Endothelial cell of umbilical vein (primary cell): ENCODE measurements around the gene TMEM158. TPM values are rescaled to one million over a fixed set of nuclear protein-coding genes. Genes with fewer than 3 reads are reported as not detected.

Experiments
- BruUV-seq: library from RNA; stranded (reverse); fragments of 400-500 nt; replicated peaks from 2 replicates; lab custom pipeline; 2021; lab: Mats Ljungman, UMichigan
- CTCF ChIA-PET: fragments of 300-600, 350-600 bp; sonication (Branson Sonifier 250); formaldehyde crosslinking; loops from one replicate; lab custom pipeline; 2021; ENCODE audit warnings: antibody characterized with exemption, inconsistent platforms; lab: Charles Lee
- POLR2A ChIA-PET: fragments of 300-600, 350-600 bp; sonication (Branson Sonifier 250); formaldehyde crosslinking; loops from one replicate; lab custom pipeline; 2021; ENCODE audit warnings: antibody characterized with exemption, inconsistent platforms; lab: Charles Lee
- DNase-seq: peaks from one replicate; pipeline ENCODE4 v3.0.0-alpha.2; 2011; ENCODE audit warnings: low read depth, low spot score
- FAIRE-seq: peaks from 2 replicates; lab custom pipeline; 2011; peaks lifted over from hg19 to GRCh38; lab: Jason Lieb, UNC
- H2AFZ ChIP-seq: 2 replicates; pipeline ENCODE4 v1.6.0; 2012; ENCODE audit warnings: low read depth, low read length, control low read depth, inconsistent platforms
- H3K27ac ChIP-seq: 2 replicates; pipeline ENCODE4 v1.5.1; 2011; ENCODE audit warnings: low read depth, mild to moderate bottlenecking, control low read depth, low read length, moderate library complexity; ENCODE audit not compliant: insufficient read depth
- H3K27me3 ChIP-seq, 2 experiments: 2 replicates each; pipeline versions ENCODE4 v1.6.0 to v1.6.1; 2011; ENCODE audit warnings: low read length in 2 of 2, mixed read lengths in 1 of 2; ENCODE audit not compliant: control insufficient read depth in 2 of 2, insufficient read depth in 2 of 2
- H3K36me3 ChIP-seq, 2 experiments: 2 replicates in 1 of 2; 3 replicates in 1 of 2; pipeline ENCODE4 v1.5.1; 2011; ENCODE audit warnings: low read length in 2 of 2, mild to moderate bottlenecking in 1 of 2, moderate library complexity in 1 of 2; ENCODE audit not compliant: control insufficient read depth in 2 of 2, insufficient read depth in 2 of 2; ENCODE audit errors: extremely low read depth in 1 of 2
- H3K4me1 ChIP-seq: 3 replicates; pipeline ENCODE4 v1.5.1; 2011; ENCODE audit warnings: mild to moderate bottlenecking, low read length; ENCODE audit not compliant: control insufficient read depth, insufficient read depth; ENCODE audit errors: extremely low read depth
- H3K4me2 ChIP-seq: 2 replicates; pipeline ENCODE4 v1.6.1; 2011; ENCODE audit warnings: low read length, control low read depth, mixed read lengths; ENCODE audit not compliant: insufficient read depth
- H3K4me3 ChIP-seq, 3 experiments: fragments of 200-600 bp in 1 of 3; sonication (generic), shearing (Covaris generic) in 1 of 3; replicated peaks in 1 of 3; 2 replicates each; pipeline ENCODE4 v1.5.1; 2011 to 2016; ENCODE audit warnings: control low read depth in 3 of 3, low read length in 3 of 3, mild to moderate bottlenecking in 2 of 3, inconsistent platforms in 1 of 3, low read depth in 1 of 3, moderate library complexity in 1 of 3; ENCODE audit not compliant: insufficient read depth in 1 of 3
- H3K79me2 ChIP-seq: 2 replicates; pipeline ENCODE4 v1.6.0; 2012; ENCODE audit warnings: low read length, inconsistent platforms; ENCODE audit not compliant: control insufficient read depth, insufficient read depth
- H3K9ac ChIP-seq: replicated peaks from 2 replicates; pipeline ENCODE3; 2011; ENCODE audit warnings: low read length, control low read depth; ENCODE audit not compliant: insufficient read depth; ENCODE audit errors: extremely low read depth
- H3K9me1 ChIP-seq: replicated peaks from 3 replicates; pipeline ENCODE4 v1.6.0; 2011; ENCODE audit warnings: mild to moderate bottlenecking, low read length; ENCODE audit not compliant: control insufficient read depth, insufficient read depth; ENCODE audit errors: extremely low read depth
- H3K9me3 ChIP-seq: replicated peaks from 2 replicates; pipeline ENCODE4 v1.5.1; 2012; ENCODE audit warnings: low read length, inconsistent platforms; ENCODE audit not compliant: control insufficient read depth, insufficient read depth
- H4K20me1 ChIP-seq: replicated peaks from 2 replicates; pipeline ENCODE3; 2011; ENCODE audit warnings: mild to moderate bottlenecking, low read length; ENCODE audit not compliant: control insufficient read depth, insufficient read depth; ENCODE audit errors: extremely low read depth
- EZH2 ChIP-seq: IDR thresholded peaks from 2 replicates; pipeline ENCODE4 v1.6.1; 2012; ENCODE audit warnings: borderline replicate concordance, low read depth, mild to moderate bottlenecking, moderate library complexity, low read length, inconsistent platforms; ENCODE audit not compliant: severe bottlenecking
- FOS ChIP-seq: IDR thresholded peaks from 2 replicates; pipeline ENCODE4 v1.6.1; 2011; ENCODE audit warnings: mild to moderate bottlenecking, low read length, moderate library complexity, borderline replicate concordance; ENCODE audit not compliant: insufficient read depth
- GATA2 ChIP-seq: IDR thresholded peaks from 2 replicates; pipeline ENCODE4 v1.7.0; 2011; ENCODE audit warnings: low read depth, mild to moderate bottlenecking, moderate library complexity, mixed read lengths, low read length; ENCODE audit not compliant: insufficient read length, insufficient read depth
- JUN ChIP-seq: IDR thresholded peaks from 2 replicates; pipeline ENCODE4 v1.6.1; 2011; ENCODE audit warnings: borderline replicate concordance, low read depth; ENCODE audit not compliant: insufficient read length, insufficient read depth
- MYC ChIP-seq: IDR thresholded peaks from one replicate; pipeline ENCODE4 v1.6.1; 2011; ENCODE audit warnings: mild to moderate bottlenecking, low read depth, low read length
- POLR2A ChIP-seq: IDR thresholded peaks from 2 replicates; pipeline ENCODE4 v1.6.1; 2012; ENCODE audit warnings: low read depth, mild to moderate bottlenecking, control low read depth, low read length
- POLR2AphosphoS5 ChIP-seq: IDR thresholded peaks from 2 replicates; pipeline ENCODE4 v1.6.1; 2012; ENCODE audit warnings: low read depth, mild to moderate bottlenecking, control low read depth, low read length, moderate library complexity; ENCODE audit not compliant: insufficient read depth
- dilution Hi-C: fragments of 300-500 bp; cut with MboI; formaldehyde crosslinking; loops from one replicate; pipeline ENCODE4 v1.15.0; 2019; ENCODE audit warnings: low sequenced_read_pairs; ENCODE audit not compliant: extremely low pct_ligation_motif_present
- intact Hi-C: fragments of 100-400 bp; cut with micrococcal nuclease; formaldehyde crosslinking; loops from one replicate; pipeline ENCODE4 v1.10.0; 2022
- polyA plus RNA-seq, 4 experiments: library from polyadenylated mRNA; depleted of rRNA in 3 of 4; stranded (reverse) in 3 of 4; unstranded in 1 of 4; fragments of >200 nt; gene quantifications; 2 replicates each; pipeline versions ENCODE4 v1.2.1 to v1.2.3, GENCODE V29; 2011 to 2012; ENCODE audit warnings: missing spikeins in 1 of 4
- total RNA-seq: library from RNA; stranded (reverse); gene quantifications from 2 replicates; pipeline ENCODE4 v1.2.3, GENCODE V29; 2021
- TF ChIP-seq, protein P1 (sequence below): IDR thresholded peaks from 2 replicates; pipeline ENCODE4 v1.6.1; 2011; ENCODE audit not compliant: insufficient read depth, insufficient read length
- TF ChIP-seq, protein P2 (sequence below), 2 donors: IDR thresholded peaks; 1 replicate in 1 of 2; 2 replicates in 1 of 2; pipeline ENCODE4 v1.5.1; 2011; ENCODE audit warnings: low read length in 2 of 2, mild to moderate bottlenecking in 2 of 2, moderate library complexity in 2 of 2, control low read depth in 1 of 2, inconsistent platforms in 1 of 2, low read depth in 1 of 2; ENCODE audit not compliant: insufficient read depth in 1 of 2; ENCODE audit errors: extremely low read depth in 1 of 2

Gene TMEM158
- total and polyA plus RNA-seq, 2 donors (not counting 3 experiments of a cell fraction or from before 2014, with no cell fraction given) = 0.15 to 0.42 TPM

DNA sequence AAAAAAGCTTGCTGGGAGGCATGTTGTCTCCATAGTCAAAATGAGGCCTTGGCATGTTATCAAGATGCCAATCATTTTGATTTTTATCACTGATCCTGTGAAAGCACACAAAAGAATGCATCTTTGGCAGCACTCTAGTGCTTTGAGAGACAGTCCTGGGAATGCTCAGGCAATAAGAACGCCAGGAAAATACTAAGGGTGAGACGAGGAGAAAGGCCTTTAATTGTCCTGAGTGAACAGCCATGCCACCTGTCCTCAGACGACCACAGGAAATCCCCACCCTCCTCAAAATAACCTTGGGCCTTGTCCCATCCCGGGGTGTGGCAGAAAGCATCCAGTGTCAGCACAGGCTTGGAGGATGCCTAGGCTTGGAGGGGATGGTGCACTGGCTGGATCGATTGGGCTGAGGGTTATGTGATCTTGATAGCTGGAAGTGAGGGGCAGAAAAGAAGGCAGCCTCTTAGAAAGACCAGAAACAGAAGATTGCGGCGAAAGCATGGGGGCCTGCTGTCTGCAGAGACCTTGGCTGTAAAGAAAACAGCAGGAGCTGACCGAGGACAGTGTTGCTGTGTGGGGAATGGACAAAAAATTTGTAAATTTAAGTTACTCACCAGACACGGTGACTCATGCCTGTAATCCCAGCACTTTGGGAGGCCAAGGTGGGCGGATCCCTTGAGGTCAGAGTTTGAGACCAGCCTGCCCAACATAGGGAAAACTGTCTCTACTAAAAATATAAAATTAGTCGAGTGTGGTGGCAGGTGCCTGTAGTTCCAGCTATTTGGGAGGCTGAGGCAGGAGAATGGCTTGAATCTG lies 7.3 kb downstream of the TMEM158 start:
- H3K4me2 ChIP-seq = no peak overlapping the region
- H3K27ac ChIP-seq = no peak overlapping the region
- H3K9ac ChIP-seq = no peak overlapping the region
- no peaks in the 10 kb centered on the region for H3K36me3 ChIP-seq
- no peaks in the 10 kb centered on the region for H3K4me1 ChIP-seq
- no peak for DNase-seq
- H2AFZ ChIP-seq = no peak overlapping the region
- H3K27me3 ChIP-seq = no peaks in the 10 kb centered on the region
- H3K79me2 ChIP-seq = no peaks in the 10 kb centered on the region
- TF ChIP-seq FOS = no peak
- no peak for TF ChIP-seq EZH2
- no peak for TF ChIP-seq POLR2AphosphoS5
- TF ChIP-seq, protein P1, sequence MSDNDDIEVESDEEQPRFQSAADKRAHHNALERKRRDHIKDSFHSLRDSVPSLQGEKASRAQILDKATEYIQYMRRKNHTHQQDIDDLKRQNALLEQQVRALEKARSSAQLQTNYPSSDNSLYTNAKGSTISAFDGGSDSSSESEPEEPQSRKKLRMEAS = no peak
- TF ChIP-seq POLR2A = no peak
- TF ChIP-seq MYC = no peak
- TF ChIP-seq JUN = no peak
- TF ChIP-seq GATA2 = no peak
- TF ChIP-seq, protein P2, sequence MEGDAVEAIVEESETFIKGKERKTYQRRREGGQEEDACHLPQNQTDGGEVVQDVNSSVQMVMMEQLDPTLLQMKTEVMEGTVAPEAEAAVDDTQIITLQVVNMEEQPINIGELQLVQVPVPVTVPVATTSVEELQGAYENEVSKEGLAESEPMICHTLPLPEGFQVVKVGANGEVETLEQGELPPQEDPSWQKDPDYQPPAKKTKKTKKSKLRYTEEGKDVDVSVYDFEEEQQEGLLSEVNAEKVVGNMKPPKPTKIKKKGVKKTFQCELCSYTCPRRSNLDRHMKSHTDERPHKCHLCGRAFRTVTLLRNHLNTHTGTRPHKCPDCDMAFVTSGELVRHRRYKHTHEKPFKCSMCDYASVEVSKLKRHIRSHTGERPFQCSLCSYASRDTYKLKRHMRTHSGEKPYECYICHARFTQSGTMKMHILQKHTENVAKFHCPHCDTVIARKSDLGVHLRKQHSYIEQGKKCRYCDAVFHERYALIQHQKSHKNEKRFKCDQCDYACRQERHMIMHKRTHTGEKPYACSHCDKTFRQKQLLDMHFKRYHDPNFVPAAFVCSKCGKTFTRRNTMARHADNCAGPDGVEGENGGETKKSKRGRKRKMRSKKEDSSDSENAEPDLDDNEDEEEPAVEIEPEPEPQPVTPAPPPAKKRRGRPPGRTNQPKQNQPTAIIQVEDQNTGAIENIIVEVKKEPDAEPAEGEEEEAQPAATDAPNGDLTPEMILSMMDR (IDR thresholded peaks at IDR 0.05; ENCODE audit: extremely low read depth in 1 of 2, insufficient read depth in 1 of 2, low read depth in 1 of 2, low read length in 2 of 2) = no peak
- no peaks in the 10 kb centered on the region for H3K9me3 ChIP-seq
- FAIRE-seq = no peak
- CTCF ChIA-PET = interaction anchor here (1.8 kb wide), 1 partner anchor 178 kb away, joined by 4 read pairs; no protein-coding TSS in a partner anchor
- dilution Hi-C loops = no loop called here
- no peak overlapping the region for H3K4me3 ChIP-seq
- BruUV-seq = no TSS peak
- intact Hi-C loops = no loop called here
- no peaks in the 10 kb centered on the region for H3K9me1 ChIP-seq
- POLR2A ChIA-PET = no interaction called here
- no peaks in the 10 kb centered on the region for H4K20me1 ChIP-seq
